Sigmoid colon (tissue), 7 donors: ENCODE data around the gene GPR37. TPM values are rescaled to one million over a fixed set of nuclear protein-coding genes. Genes with fewer than 3 reads are reported as not detected.

Experiments used
- DNase-seq: peaks from one replicate; pipeline ENCODE4 v3.0.0-alpha.2; 2019
- H3K27ac ChIP-seq, 4 donors: fragments of 200-600 bp; sonication (generic); one replicate each; pipeline ENCODE4 v1.5.1; 2016 to 2019; ENCODE audit warnings: mild to moderate bottlenecking in 1 of 4
- H3K27me3 ChIP-seq, 3 donors: fragments of 200-600 bp; sonication (generic); one replicate each; pipeline ENCODE4 v1.5.1; 2019; ENCODE audit warnings: mild to moderate bottlenecking in 1 of 3
- H3K36me3 ChIP-seq, 4 donors: fragments of 200-600 bp; sonication (generic); one replicate each; pipeline ENCODE4 v1.5.1; 2016 to 2019
- H3K4me1 ChIP-seq, 4 donors: fragments of 200-600 bp; sonication (generic); one replicate each; pipeline ENCODE4 v1.5.1; 2017 to 2019
- H3K4me3 ChIP-seq, 4 donors: fragments of 200-600 bp; sonication (generic); one replicate each; pipeline ENCODE4 v1.5.1; 2017 to 2019; ENCODE audit warnings: mild to moderate bottlenecking in 2 of 4, moderate library complexity in 1 of 4
- H3K9me3 ChIP-seq, 4 donors: fragments of 200-600 bp in 3 of 4; sonication (generic) in 3 of 4; one replicate each; pipeline versions ENCODE4 v1.5.1 to v1.6.1; 2013 to 2019
- CTCF ChIP-seq, 4 experiments: fragments of 450-650 bp in 3 of 4; fragments of 200-600 bp in 1 of 4; IDR thresholded peaks; one replicate each; pipeline ENCODE4 v1.5.1; 2016 to 2019; ENCODE audit warnings: antibody characterized with exemption in 4 of 4, mild to moderate bottlenecking in 3 of 4, moderate library complexity in 2 of 4
- EP300 ChIP-seq, 4 donors: sonication (generic); formaldehyde crosslinking; IDR thresholded peaks; one replicate each; pipeline ENCODE4 v1.6.1; 2017; ENCODE audit warnings: antibody characterized with exemption in 4 of 4
- POLR2A ChIP-seq, 2 donors: fragments of 450-650 bp; IDR thresholded peaks; one replicate each; pipeline ENCODE4 v1.6.1; 2016; ENCODE audit warnings: antibody characterized with exemption in 2 of 2, mild to moderate bottlenecking in 2 of 2, moderate library complexity in 2 of 2
- POLR2AphosphoS5 ChIP-seq, 4 donors: sonication (generic); formaldehyde crosslinking; IDR thresholded peaks; one replicate each; pipeline ENCODE4 v1.6.1; 2017; ENCODE audit warnings: antibody characterized with exemption in 4 of 4
- WGBS, 2 donors: extraction: QIAGEN DNeasy Blood & Tissue Kit; methylation state at CpG; one replicate each; pipeline ENCODE4 v1.1.7; 2013; 5-methylcytosine and 5-hydroxymethylcytosine counted together
- intact Hi-C: fragments of 100-400 bp; cut with DNase I; formaldehyde crosslinking; loops from one replicate; pipeline ENCODE4 v1.15.1; 2023
- polyA plus RNA-seq, 3 donors: library from polyadenylated mRNA; stranded (reverse); fragments of 200-250 nt; gene quantifications; one replicate each; pipeline ENCODE4 v1.2.3, GENCODE V29; 2013
- total RNA-seq, 4 donors: library from RNA; depleted of rRNA; stranded (reverse); fragments of >200 nt; gene quantifications; one replicate each; pipeline ENCODE4 v1.1.0, GENCODE V29; 2016
- donor health status: healthy with polysubstance abuse.
- donor health status: Bipolar disorder and iron deficiency.
- donor health status: healthy.

Gene GPR37
- total and polyA plus RNA-seq, 7 donors, result 0.68 to 2.3 (median 1.4) TPM; not detected in 2

- Histone ChIP-seq H3K27ac (peak overlapping the region in 1 of 4 donors; percentile 35), H3K27me3 (peaks cover 11 to 36% (median 27%) of the 10 kb centered on the region in 3 donors), H3K36me3 (no peaks in the 10 kb centered on the region), H3K4me3 (no peak overlapping the region), H3K9me3 (no peaks in the 10 kb centered on the region), H3K4me1 (peaks cover 0 to 27% (median 21%) of the 10 kb centered on the region in 4 donors)
- DNase-seq, result no peak
- intact Hi-C loops, result no loop called here
- TF ChIP-seq EP300 (IDR thresholded peaks at IDR 0.05) (no peak), POLR2AphosphoS5 (IDR thresholded peaks at IDR 0.05) (no peak), CTCF (IDR thresholded peaks at IDR 0.05) (no peak), POLR2A (IDR thresholded peaks at IDR 0.05) (no peak)
- 15 to 54% methylated on average over 4 of the region's 4 CpGs for WGBS, 2 donors
These were observed 2.9 kb downstream of the GPR37 start for GRCh38 chr7:124762611-124763143.

GRCh38 chr7:124761164-124761715 lies 4.4 kb downstream of the GPR37 start:
- H3K4me1 ChIP-seq, result peaks cover 0 to 27% (median 21%) of the 10 kb centered on the region in 4 donors
- DNase-seq, result no peak
- WGBS, 2 donors, result 77 to 78% methylated on average over 2 of the region's 2 CpGs
- H3K27me3 ChIP-seq, result peaks cover 11 to 32% (median 27%) of the 10 kb centered on the region in 3 donors
- H3K9me3 ChIP-seq, result no peaks in the 10 kb centered on the region
- no peaks in the 10 kb centered on the region for H3K36me3 ChIP-seq
- H3K4me3 ChIP-seq, result no peak overlapping the region
- no peak for TF ChIP-seq EP300 (IDR thresholded peaks at IDR 0.05)
- no peak for TF ChIP-seq CTCF (IDR thresholded peaks at IDR 0.05)
- no peak for TF ChIP-seq POLR2AphosphoS5 (IDR thresholded peaks at IDR 0.05)
- TF ChIP-seq POLR2A (IDR thresholded peaks at IDR 0.05), result no peak
- H3K27ac ChIP-seq, result no peak overlapping the region
- intact Hi-C loops, result no loop called here

GRCh38 chr7:124758327-124758726 lies 7.3 kb downstream of the GPR37 start:
- H3K4me1 ChIP-seq, result peaks cover 0 to 6% (median 0%) of the 10 kb centered on the region in 4 donors
- 79 to 89% methylated on average over 2 of the region's 2 CpGs for WGBS, 2 donors
- no peak for DNase-seq
- peaks cover 0 to 5% (median 2%) of the 10 kb centered on the region in 3 donors for H3K27me3 ChIP-seq
- H3K4me3 ChIP-seq, result no peak overlapping the region
- TF ChIP-seq POLR2A (IDR thresholded peaks at IDR 0.05) (no peak), EP300 (IDR thresholded peaks at IDR 0.05) (no peak)
- H3K27ac ChIP-seq, result no peak overlapping the region
- no peaks in the 10 kb centered on the region for H3K9me3 ChIP-seq
- intact Hi-C loops, result no loop called here
- no peaks in the 10 kb centered on the region for H3K36me3 ChIP-seq

GRCh38 chr7:124754576-124755268 lies 10.9 kb downstream of the GPR37 start:
- TF ChIP-seq EP300 (IDR thresholded peaks at IDR 0.05) (no peak), CTCF (IDR thresholded peaks at IDR 0.05) (no peak), POLR2AphosphoS5 (IDR thresholded peaks at IDR 0.05) (no peak), POLR2A (IDR thresholded peaks at IDR 0.05) (no peak)
- no peak for DNase-seq
- Histone ChIP-seq H3K4me1 (no peaks in the 10 kb centered on the region), H3K36me3 (no peaks in the 10 kb centered on the region), H3K9me3 (no peaks in the 10 kb centered on the region), H3K27ac (no peak overlapping the region), H3K4me3 (no peak overlapping the region), H3K27me3 (no peaks in the 10 kb centered on the region)
- intact Hi-C loops, result no loop called here
- WGBS, 2 donors, result 51 to 61% methylated on average over 1 of the region's 1 CpG

- no peaks in the 10 kb centered on the region for H3K9me3 ChIP-seq
- DNase-seq, result no peak
- intact Hi-C loops, result no loop called here
- H3K4me1 ChIP-seq, result no peaks in the 10 kb centered on the region
- WGBS, 2 donors, result 34 to 47% methylated on average over 1 of the region's 1 CpG
- H3K27ac ChIP-seq, result no peak overlapping the region
- TF ChIP-seq POLR2AphosphoS5 (IDR thresholded peaks at IDR 0.05) (no peak), EP300 (IDR thresholded peaks at IDR 0.05) (no peak), CTCF (IDR thresholded peaks at IDR 0.05) (no peak), POLR2A (IDR thresholded peaks at IDR 0.05) (no peak)
- no peak overlapping the region for H3K4me3 ChIP-seq
- H3K27me3 ChIP-seq, result no peaks in the 10 kb centered on the region
- no peaks in the 10 kb centered on the region for H3K36me3 ChIP-seq
These were observed 13.3 kb downstream of the GPR37 start for GRCh38 chr7:124752310-124752709.
